PC-3 (cell line): ENCODE data around the gene ZP3.

Experiments
- EZH2 ChIP-seq: fragments of 300-600 bp; sonication (generic); IDR thresholded peaks from one replicate; pipeline ENCODE4 v1.6.1; 2017; ENCODE audit warnings: antibody characterized with exemption, mild to moderate bottlenecking, low read length; ENCODE audit not compliant: unreplicated experiment
- EZH2phosphoT487 ChIP-seq: fragments of 300-600 bp; sonication (generic); IDR thresholded peaks from 2 replicates; pipeline ENCODE4 v1.6.1; 2018; ENCODE audit warnings: mild to moderate bottlenecking, antibody characterized with exemption, low read length, borderline replicate concordance
- TF ChIP-seq, protein P1 (sequence below): fragments of 300-600 bp; sonication (generic); conservative IDR thresholded peaks from 2 replicates; pipeline ENCODE4 v1.5.1; 2017; ENCODE audit warnings: antibody characterized with exemption, low read depth, mild to moderate bottlenecking, low read length

DNA sequence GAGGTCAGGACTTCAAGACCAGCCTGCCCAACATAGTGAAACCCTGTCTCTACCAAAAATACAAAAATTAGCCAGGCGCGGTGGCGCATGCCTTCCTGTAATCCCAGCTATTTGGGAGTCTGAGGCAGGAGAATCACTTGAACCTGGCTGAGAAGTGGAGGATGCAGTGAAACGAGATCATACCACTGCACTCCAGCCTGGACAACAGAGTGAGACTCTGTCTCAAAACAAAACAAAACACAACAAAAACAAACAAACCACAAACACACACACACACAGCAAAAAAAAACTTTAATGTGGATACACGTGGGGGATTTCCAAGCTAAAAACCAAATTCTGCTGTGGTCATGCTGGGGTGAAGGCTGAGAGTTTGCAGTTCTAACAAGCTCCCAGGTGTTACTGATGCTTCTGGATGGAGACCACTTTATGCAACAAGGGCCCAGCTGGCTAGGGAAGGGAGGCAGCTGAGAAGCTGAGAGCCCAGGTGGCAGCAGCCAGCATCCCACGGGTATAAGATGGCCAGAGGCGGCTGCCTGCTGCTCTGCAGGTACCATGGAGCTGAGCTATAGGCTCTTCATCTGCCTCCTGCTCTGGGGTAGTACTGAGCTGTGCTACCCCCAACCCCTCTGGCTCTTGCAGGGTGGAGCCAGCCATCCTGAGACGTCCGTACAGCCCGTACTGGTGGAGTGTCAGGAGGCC lies at the start of gene ZP3:
- TF ChIP-seq, protein P1, sequence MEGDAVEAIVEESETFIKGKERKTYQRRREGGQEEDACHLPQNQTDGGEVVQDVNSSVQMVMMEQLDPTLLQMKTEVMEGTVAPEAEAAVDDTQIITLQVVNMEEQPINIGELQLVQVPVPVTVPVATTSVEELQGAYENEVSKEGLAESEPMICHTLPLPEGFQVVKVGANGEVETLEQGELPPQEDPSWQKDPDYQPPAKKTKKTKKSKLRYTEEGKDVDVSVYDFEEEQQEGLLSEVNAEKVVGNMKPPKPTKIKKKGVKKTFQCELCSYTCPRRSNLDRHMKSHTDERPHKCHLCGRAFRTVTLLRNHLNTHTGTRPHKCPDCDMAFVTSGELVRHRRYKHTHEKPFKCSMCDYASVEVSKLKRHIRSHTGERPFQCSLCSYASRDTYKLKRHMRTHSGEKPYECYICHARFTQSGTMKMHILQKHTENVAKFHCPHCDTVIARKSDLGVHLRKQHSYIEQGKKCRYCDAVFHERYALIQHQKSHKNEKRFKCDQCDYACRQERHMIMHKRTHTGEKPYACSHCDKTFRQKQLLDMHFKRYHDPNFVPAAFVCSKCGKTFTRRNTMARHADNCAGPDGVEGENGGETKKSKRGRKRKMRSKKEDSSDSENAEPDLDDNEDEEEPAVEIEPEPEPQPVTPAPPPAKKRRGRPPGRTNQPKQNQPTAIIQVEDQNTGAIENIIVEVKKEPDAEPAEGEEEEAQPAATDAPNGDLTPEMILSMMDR = no peak
- TF ChIP-seq EZH2phosphoT487 = no peak
- no peak for TF ChIP-seq EZH2
